HG03575 (cell line): ENCODE measurements around the gene C22orf42.
"Not testable (repeated sequence)": the region's sequence is repeated elsewhere in the genome, so short reads cannot be mapped to it uniquely, and the experiment has no call there.

Experiments
- ATAC-seq: cut with Tn5 transposase; IDR thresholded peaks from one replicate; pipeline ENCODE4 v1.9.1; 2021; ENCODE audit not compliant: unreplicated experiment, insufficient number of reproducible peaks, low FRiP score; ENCODE audit errors: extremely low read depth

The C22orf42 gene

GRCh38 chr22:32158712-32159533 is at the start of gene C22orf42:
Gene C22orf42, minus strand, starts transcription at chr22:32159303. Its CDS starts 88 bp downstream, at chr22:32159215.
- no peak for ATAC-seq

- ATAC-seq: no peak
Observed at GRCh38 chr22:32208681-32209080, 49.6 kb upstream of the C22orf42 start.

- no peak for ATAC-seq
Observed at GRCh38 chr22:32207971-32208480, 48.9 kb upstream of the C22orf42 start.

GRCh38 chr22:32206774-32207758 is 48.0 kb upstream of the C22orf42 start:
- no peak for ATAC-seq

- no peak for ATAC-seq
Observed at GRCh38 chr22:32205974-32206773, 47.1 kb upstream of the C22orf42 start.

- no peak for ATAC-seq
Observed at GRCh38 chr22:32204856-32205722, 46.0 kb upstream of the C22orf42 start, which contains the start of gene RFPL2. Gene RFPL2, minus strand, starts transcription at chr22:32205073. Its CDS starts 2,622 bp downstream, at chr22:32202451.

GRCh38 chr22:32204040-32204855 is 45.1 kb upstream of the C22orf42 start:
- no peak for ATAC-seq

GRCh38 chr22:32203181-32204039 is 44.3 kb upstream of the C22orf42 start:
- ATAC-seq: no peak

GRCh38 chr22:32202539-32203180 is 43.6 kb upstream of the C22orf42 start:
- ATAC-seq: no peak

GRCh38 chr22:32202161-32202538 is 43.0 kb upstream of the C22orf42 start:
- no peak for ATAC-seq

GRCh38 chr22:32200752-32201151 is 41.6 kb upstream of the C22orf42 start:
- no peak for ATAC-seq

- ATAC-seq: no peak
Observed at GRCh38 chr22:32199961-32200360, 40.9 kb upstream of the C22orf42 start.

GRCh38 chr22:32199341-32199740 is 40.2 kb upstream of the C22orf42 start:
- no peak for ATAC-seq

- not testable (repeated sequence) for ATAC-seq
Observed at GRCh38 chr22:32197553-32198226, 38.6 kb upstream of the C22orf42 start.

- not testable (repeated sequence) for ATAC-seq
Observed at GRCh38 chr22:32195900-32196299, 36.8 kb upstream of the C22orf42 start.
